Chondrocyte (in vitro differentiated cells): Measurements from ENCODE around the gene ACAT2. TPM values are rescaled to one million over a fixed set of nuclear protein-coding genes. Genes with fewer than 3 reads are reported as not detected.
"Not testable (repeated sequence)": the region's sequence is repeated elsewhere in the genome, so short reads cannot be mapped to it uniquely, and the experiment has no call there.

Experiments
- DNase-seq: peaks from one replicate; pipeline ENCODE4 v3.0.0; 2021; ENCODE audit warnings: mixed read lengths, low spot score
- H3K27ac Mint-ChIP-seq: one replicate; pipeline ENCODE4 v1.8.0; 2021; ENCODE audit warnings: mild to moderate bottlenecking, moderate library complexity, mixed read lengths; ENCODE audit not compliant: unreplicated experiment
- H3K27me3 Mint-ChIP-seq: 2 replicates; pipeline ENCODE4 v1.8.0; 2021; ENCODE audit warnings: low read depth, mixed read lengths
- H3K36me3 Mint-ChIP-seq: 2 replicates; pipeline ENCODE4 v1.8.0; 2021; ENCODE audit warnings: low read depth, mixed read lengths
- H3K4me1 Mint-ChIP-seq: 2 replicates; pipeline ENCODE4 v1.8.0; 2021; ENCODE audit warnings: low read depth, mild to moderate bottlenecking, mixed read lengths
- H3K4me3 Mint-ChIP-seq: one replicate; pipeline ENCODE4 v1.8.0; 2021; ENCODE audit warnings: mild to moderate bottlenecking, moderate library complexity, mixed read lengths; ENCODE audit not compliant: unreplicated experiment
- H3K9me3 Mint-ChIP-seq: 2 replicates; pipeline ENCODE4 v1.8.0; 2021; ENCODE audit warnings: low read depth, mixed read lengths
- CTCF ChIP-seq: fragments of 200-600 bp; sonication (generic); IDR thresholded peaks from 2 replicates; pipeline ENCODE4 v1.5.0; 2021; ENCODE audit warnings: antibody characterized with exemption, mild to moderate bottlenecking, moderate library complexity
- total RNA-seq: library from RNA; stranded (reverse); gene quantifications from 3 replicates; pipeline ENCODE4 v1.2.1, GENCODE V29; 2021

The ACAT2 gene
- total RNA-seq, 1 donor from 2014 or later: 36.0 TPM

- no peak overlapping the region for H3K27ac Mint-ChIP-seq
- peaks cover 3% of the 10 kb centered on the region for H3K4me1 Mint-ChIP-seq
- no peak overlapping the region for H3K4me3 Mint-ChIP-seq
These were observed 24.9 kb upstream of the ACAT2 start for GRCh38 chr6:159736908-159737307.

GRCh38 chr6:159739341-159739740 lies 22.5 kb upstream of the ACAT2 start:
- peaks cover 14% of the 10 kb centered on the region for H3K36me3 Mint-ChIP-seq
- H3K4me3 Mint-ChIP-seq: no peak overlapping the region
- peaks cover 6% of the 10 kb centered on the region for H3K4me1 Mint-ChIP-seq
- no peak for DNase-seq
- H3K27me3 Mint-ChIP-seq: no peaks in the 10 kb centered on the region
- TF ChIP-seq CTCF: no peak
- no peaks in the 10 kb centered on the region for H3K9me3 Mint-ChIP-seq
- no peak overlapping the region for H3K27ac Mint-ChIP-seq

More at GRCh38 chr6:159736908-159737307, 24.9 kb upstream of the ACAT2 start:
- no peak for TF ChIP-seq CTCF
- Mint-ChIP-seq H3K36me3 (peaks cover 6% of the 10 kb centered on the region), H3K27me3 (no peaks in the 10 kb centered on the region), H3K9me3 (no peaks in the 10 kb centered on the region)
- DNase-seq: no peak

GRCh38 chr6:159742165-159742564 lies 19.7 kb upstream of the ACAT2 start:
- DNase-seq: no peak
- Mint-ChIP-seq H3K4me1 (peaks cover 6% of the 10 kb centered on the region), H3K27ac (peak overlapping the region; percentile 32), H3K9me3 (no peaks in the 10 kb centered on the region), H3K4me3 (no peak overlapping the region), H3K36me3 (peaks cover 25% of the 10 kb centered on the region), H3K27me3 (no peaks in the 10 kb centered on the region)
- TF ChIP-seq CTCF: no peak

GRCh38 chr6:159745081-159745480 lies 16.8 kb upstream of the ACAT2 start:
- no peak for DNase-seq
- TF ChIP-seq CTCF: no peak
- no peaks in the 10 kb centered on the region for H3K27me3 Mint-ChIP-seq
- H3K9me3 Mint-ChIP-seq: no peaks in the 10 kb centered on the region
- H3K4me3 Mint-ChIP-seq: no peak overlapping the region
- H3K4me1 Mint-ChIP-seq: peaks cover 3% of the 10 kb centered on the region
- peaks cover 42% of the 10 kb centered on the region for H3K36me3 Mint-ChIP-seq
- H3K27ac Mint-ChIP-seq: no peak overlapping the region

GRCh38 chr6:159746759-159747158 lies 15.1 kb upstream of the ACAT2 start:
- H3K27me3 Mint-ChIP-seq: no peaks in the 10 kb centered on the region
- H3K27ac Mint-ChIP-seq: no peak overlapping the region
- H3K4me1 Mint-ChIP-seq: peaks cover 3% of the 10 kb centered on the region
- no peak overlapping the region for H3K4me3 Mint-ChIP-seq
- H3K9me3 Mint-ChIP-seq: no peaks in the 10 kb centered on the region
- no peak for DNase-seq
- peaks cover 37% of the 10 kb centered on the region for H3K36me3 Mint-ChIP-seq
- TF ChIP-seq CTCF: no peak

GRCh38 chr6:159748127-159748526 lies 13.7 kb upstream of the ACAT2 start:
- not testable (repeated sequence) for H3K9me3 Mint-ChIP-seq, H3K4me1 Mint-ChIP-seq, H3K27ac Mint-ChIP-seq, H3K27me3 Mint-ChIP-seq, H3K4me3 Mint-ChIP-seq, DNase-seq
- H3K36me3 Mint-ChIP-seq: peaks cover 33% of the 10 kb centered on the region
